T-helper 2 cell treated with Interferon-gamma antibody and Interleukin-4, amounts not matched to agents 5 μg/mL and 100 μg/mL, for 36 hours (primary cell): ENCODE data around the gene GFRA1.

Experiments
- DNase-seq: peaks from one replicate; pipeline ENCODE4 v3.0.0; 2021; ENCODE audit warnings: low spot score
- H3K27ac Mint-ChIP-seq: one replicate; pipeline ENCODE4 v1.8.0; 2021; ENCODE audit warnings: mild to moderate bottlenecking, mixed read lengths
- H3K27me3 Mint-ChIP-seq: one replicate; pipeline ENCODE4 v1.8.0; 2021; ENCODE audit warnings: low read depth, mixed read lengths
- H3K36me3 Mint-ChIP-seq: one replicate; pipeline ENCODE4 v1.8.0; 2021; ENCODE audit warnings: low read depth, mixed read lengths
- H3K4me1 Mint-ChIP-seq: one replicate; pipeline ENCODE4 v1.8.0; 2021; ENCODE audit warnings: low read depth, mixed read lengths
- H3K4me3 Mint-ChIP-seq: one replicate; pipeline ENCODE4 v1.8.0; 2022; ENCODE audit warnings: mild to moderate bottlenecking, moderate library complexity, mixed read lengths
- H3K9me3 Mint-ChIP-seq: one replicate; pipeline ENCODE4 v1.8.0; 2021; ENCODE audit warnings: mixed read lengths

GFRA1 gene

DNA sequence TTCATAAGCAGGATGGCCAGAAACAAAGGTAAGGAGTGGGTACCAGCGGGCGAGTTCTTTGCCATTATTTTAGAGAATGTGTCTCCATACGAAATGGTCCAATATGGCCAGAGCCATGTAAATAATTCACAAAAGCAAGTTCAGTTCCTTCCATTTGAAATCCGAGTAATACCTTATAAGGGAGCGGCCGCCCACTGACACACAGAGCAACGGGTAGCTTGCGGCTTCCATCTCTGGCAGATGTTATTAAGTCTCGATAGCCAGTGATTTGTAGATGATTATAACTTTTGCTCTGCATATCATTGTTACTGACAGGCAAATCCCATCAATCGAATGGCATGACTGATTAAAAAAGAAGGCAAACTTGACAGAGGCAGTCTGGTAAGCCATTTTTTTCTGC is 63.2 kb downstream of the GFRA1 start:
- Mint-ChIP-seq H3K36me3 (no peaks in the 10 kb centered on the region), H3K4me1 (no peaks in the 10 kb centered on the region), H3K9me3 (no peaks in the 10 kb centered on the region), H3K27ac (no peak overlapping the region), H3K4me3 (no peak overlapping the region), H3K27me3 (no peaks in the 10 kb centered on the region)
- no peak for DNase-seq

DNA sequence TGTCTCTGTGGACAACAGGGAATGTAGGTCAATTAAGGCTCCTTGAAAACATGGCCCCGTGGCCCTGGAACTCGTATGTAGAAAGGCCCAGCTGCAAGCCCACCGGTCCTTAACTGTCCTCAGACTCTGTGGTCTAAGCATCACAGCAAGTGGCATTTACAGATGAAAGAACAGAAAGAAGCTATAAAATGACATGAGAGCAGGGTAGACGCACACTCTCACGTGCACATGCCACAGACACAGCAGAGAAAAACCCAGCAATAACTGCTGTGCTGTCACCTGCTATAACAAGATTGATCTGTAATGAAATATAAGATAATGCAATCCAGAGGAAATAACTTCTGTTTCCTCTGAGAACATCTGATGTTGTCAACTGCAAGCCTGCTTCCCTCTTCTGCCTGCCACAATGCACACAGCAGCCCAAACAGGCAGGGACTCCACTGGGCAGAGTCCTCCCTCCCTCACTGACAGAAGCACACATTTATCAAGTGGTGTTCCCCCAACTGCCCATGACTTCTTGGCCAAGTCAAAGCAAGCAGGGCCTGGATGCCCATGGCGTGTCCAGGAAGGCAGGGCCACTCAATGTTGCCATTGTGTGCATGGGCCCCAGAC is 63.9 kb downstream of the GFRA1 start:
- no peaks in the 10 kb centered on the region for H3K9me3 Mint-ChIP-seq
- H3K36me3 Mint-ChIP-seq = no peaks in the 10 kb centered on the region
- no peak overlapping the region for H3K4me3 Mint-ChIP-seq
- no peak for DNase-seq
- H3K27me3 Mint-ChIP-seq = no peaks in the 10 kb centered on the region
- no peaks in the 10 kb centered on the region for H3K4me1 Mint-ChIP-seq
- H3K27ac Mint-ChIP-seq = no peak overlapping the region

DNA sequence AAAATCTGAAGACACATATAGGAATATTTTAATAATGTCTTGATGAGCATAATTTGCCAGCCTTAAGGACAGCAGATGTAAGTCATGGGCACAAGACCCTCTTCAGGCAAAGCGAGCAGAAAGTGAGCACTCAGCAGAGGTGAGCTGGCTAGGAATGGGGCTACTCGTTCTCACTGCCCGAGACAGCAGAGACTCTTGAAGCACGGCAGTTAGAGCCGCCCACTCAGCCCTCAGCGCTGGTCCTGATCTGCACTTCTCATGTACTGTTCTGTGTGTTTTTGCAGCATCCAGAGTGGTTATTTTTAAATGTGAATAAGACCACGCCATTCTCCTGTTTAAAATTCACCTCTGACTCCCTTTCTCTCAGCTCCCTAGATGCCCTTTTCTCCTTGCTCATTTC is 65.3 kb downstream of the GFRA1 start:
- H3K27ac Mint-ChIP-seq = no peak overlapping the region
- DNase-seq = no peak
- no peaks in the 10 kb centered on the region for H3K27me3 Mint-ChIP-seq
- H3K36me3 Mint-ChIP-seq = no peaks in the 10 kb centered on the region
- H3K9me3 Mint-ChIP-seq = no peaks in the 10 kb centered on the region
- no peaks in the 10 kb centered on the region for H3K4me1 Mint-ChIP-seq
- H3K4me3 Mint-ChIP-seq = no peak overlapping the region

DNA sequence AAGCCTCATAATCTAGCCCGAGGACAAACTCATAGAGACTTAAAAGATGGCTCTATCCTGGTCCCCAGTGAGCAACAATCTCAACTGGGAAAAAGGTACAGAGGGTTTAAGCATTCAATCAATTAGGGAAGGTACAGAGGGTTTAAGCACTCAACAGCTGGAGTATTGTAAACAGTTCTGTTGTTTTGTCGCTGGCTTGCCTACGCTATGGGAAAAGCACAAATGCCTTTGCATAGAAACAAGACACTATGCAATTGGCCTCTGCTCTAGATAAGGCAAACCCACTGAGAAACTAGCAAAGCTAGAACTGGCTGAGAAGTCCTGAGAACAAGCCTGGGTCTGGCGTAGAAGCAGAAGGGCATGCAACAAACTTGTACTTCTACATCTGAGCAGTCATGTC is 69.3 kb downstream of the GFRA1 start:
- H3K4me1 Mint-ChIP-seq = no peaks in the 10 kb centered on the region
- H3K36me3 Mint-ChIP-seq = no peaks in the 10 kb centered on the region
- no peaks in the 10 kb centered on the region for H3K9me3 Mint-ChIP-seq
- H3K27ac Mint-ChIP-seq = no peak overlapping the region
- H3K4me3 Mint-ChIP-seq = no peak overlapping the region
- H3K27me3 Mint-ChIP-seq = no peaks in the 10 kb centered on the region
- DNase-seq = no peak

DNA sequence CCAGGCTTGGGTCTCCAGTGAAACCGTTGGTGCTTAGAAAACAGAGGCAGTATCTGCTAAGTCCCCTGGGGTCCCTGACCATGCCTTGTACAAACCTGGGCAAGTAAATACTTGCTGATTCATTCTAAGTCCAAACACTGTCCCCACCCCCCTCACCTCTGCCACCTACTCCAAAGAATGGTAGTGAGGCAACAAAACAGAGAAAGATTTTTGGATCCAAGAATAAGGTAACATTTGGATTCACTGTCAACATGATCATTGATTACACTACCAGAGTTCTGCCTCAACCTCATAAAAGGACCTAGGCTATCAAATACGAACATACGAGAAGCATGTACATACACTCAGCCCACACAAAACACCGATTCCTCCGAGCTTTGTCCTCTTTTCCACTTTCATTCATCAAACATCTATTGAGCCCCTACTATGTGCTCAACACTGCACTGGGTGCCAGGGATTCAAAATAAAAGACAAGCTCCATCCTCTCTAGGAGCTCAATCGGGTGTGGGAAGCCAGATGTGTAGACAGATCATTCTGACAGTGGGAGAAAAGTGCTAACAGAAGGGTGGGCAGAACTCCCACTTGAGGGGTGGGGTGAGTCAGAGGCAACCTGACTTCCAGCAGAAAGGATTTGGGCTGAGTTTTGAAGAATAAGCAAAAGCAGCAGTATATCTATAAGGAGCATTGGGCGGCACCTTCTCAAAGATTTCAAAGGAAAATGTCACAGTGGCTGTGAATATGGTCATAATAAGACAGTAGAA is 71.2 kb downstream of the GFRA1 start:
- no peaks in the 10 kb centered on the region for H3K36me3 Mint-ChIP-seq
- H3K4me1 Mint-ChIP-seq = no peaks in the 10 kb centered on the region
- no peaks in the 10 kb centered on the region for H3K27me3 Mint-ChIP-seq
- no peak overlapping the region for H3K27ac Mint-ChIP-seq
- no peak for DNase-seq
- no peak overlapping the region for H3K4me3 Mint-ChIP-seq
- H3K9me3 Mint-ChIP-seq = no peaks in the 10 kb centered on the region

DNA sequence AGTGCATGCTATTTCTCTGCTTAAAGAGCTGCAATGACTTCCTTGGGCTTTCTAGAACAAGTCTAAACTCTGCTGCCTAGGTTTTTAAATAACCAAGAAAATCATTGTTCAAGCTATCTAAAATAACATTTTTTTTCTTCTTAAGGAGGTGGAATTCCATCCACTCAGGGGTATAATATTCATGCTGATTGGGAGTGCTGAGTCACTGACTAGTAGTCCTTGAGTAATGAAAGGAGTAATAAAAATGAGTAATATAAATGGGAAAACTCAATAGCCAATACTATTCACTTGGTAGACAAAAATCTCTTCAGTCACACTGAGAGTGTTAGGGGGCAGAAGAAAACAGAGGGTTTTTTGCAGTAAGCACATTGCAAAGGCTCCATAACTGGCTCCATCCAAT is 72.0 kb downstream of the GFRA1 start:
- no peaks in the 10 kb centered on the region for H3K36me3 Mint-ChIP-seq
- no peak overlapping the region for H3K4me3 Mint-ChIP-seq
- H3K27me3 Mint-ChIP-seq = no peaks in the 10 kb centered on the region
- H3K27ac Mint-ChIP-seq = no peak overlapping the region
- no peaks in the 10 kb centered on the region for H3K4me1 Mint-ChIP-seq
- no peaks in the 10 kb centered on the region for H3K9me3 Mint-ChIP-seq
- DNase-seq = no peak

DNA sequence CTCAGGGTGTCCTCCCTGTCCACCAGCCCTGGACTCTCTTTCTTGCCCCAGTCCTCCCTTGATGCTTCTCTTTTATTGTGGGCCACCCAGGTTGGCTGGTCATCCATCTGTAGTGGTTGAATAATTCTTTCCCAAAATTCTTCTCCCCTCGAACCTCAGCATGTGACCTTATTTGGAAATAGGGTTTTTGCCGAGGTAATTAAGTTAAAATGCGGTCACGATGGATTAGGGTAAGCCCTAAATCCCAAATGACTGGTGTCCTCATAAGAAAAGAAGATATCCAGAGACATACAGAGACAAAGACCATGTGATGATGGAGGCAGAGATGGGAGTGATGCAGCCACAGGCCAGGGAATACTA is 74.3 kb downstream of the GFRA1 start:
- H3K36me3 Mint-ChIP-seq = no peaks in the 10 kb centered on the region
- peaks cover 12% of the 10 kb centered on the region for H3K9me3 Mint-ChIP-seq
- no peaks in the 10 kb centered on the region for H3K27me3 Mint-ChIP-seq
- no peak overlapping the region for H3K4me3 Mint-ChIP-seq
- no peak for DNase-seq
- no peak overlapping the region for H3K27ac Mint-ChIP-seq
- no peaks in the 10 kb centered on the region for H3K4me1 Mint-ChIP-seq

DNA sequence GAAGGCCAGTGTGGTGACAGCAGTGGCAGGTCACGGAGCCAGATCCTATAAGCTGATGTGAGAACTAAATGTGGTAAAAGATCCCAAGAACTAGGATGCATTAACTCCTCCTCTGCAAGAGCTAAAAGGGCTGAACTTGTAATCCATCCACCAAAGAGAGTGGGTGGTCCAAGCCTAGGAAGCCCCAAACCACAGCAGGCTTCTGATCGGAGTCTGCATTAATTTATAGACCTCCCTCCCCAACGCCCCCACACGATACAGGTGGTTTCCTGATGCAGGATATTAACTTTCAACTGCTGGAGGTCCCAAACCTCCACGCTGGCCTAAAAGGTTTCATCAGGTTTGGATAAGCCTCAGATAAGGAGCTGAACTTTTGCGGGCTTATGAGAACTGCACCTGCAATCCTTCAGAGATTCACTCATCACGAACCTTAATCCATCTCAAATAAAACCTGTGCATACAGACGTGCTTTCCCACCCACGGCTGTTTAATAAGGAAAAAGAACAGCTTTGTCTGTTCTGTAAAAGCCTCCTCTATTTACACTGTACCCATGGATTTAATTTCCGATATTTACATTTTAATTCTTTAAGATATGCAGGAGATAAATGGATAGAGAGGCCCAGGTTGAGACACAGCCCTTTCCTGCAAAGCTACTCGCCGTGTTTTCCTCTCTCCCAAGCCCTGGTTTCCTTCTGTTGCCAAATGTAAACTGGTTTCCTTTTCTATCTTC is 74.9 kb downstream of the GFRA1 start:
- Mint-ChIP-seq H3K27ac (no peak overlapping the region), H3K4me3 (no peak overlapping the region), H3K9me3 (peaks cover 12% of the 10 kb centered on the region), H3K27me3 (no peaks in the 10 kb centered on the region), H3K36me3 (no peaks in the 10 kb centered on the region), H3K4me1 (no peaks in the 10 kb centered on the region)
- DNase-seq = no peak

DNA sequence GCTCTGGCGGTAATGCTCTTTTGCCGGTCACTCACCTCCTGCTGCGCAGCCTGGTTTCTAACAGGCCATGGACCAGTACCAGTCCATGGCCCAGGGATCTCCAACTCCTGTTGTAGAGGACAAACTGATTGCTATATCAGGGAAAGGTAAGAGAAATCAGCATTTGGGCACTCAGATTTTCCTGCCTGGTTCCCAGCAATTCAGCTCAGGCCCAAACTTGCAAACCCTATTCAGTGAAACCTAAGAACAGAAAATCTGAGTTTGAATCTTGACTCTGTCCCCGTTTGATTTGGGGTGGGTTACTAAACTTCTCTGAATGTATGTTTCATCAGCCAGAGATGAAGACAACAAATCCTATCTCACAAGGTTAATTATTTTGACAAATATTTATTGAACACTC is 77.4 kb downstream of the GFRA1 start:
- Mint-ChIP-seq H3K36me3 (no peaks in the 10 kb centered on the region), H3K27me3 (no peaks in the 10 kb centered on the region), H3K9me3 (peaks cover 12% of the 10 kb centered on the region), H3K4me1 (no peaks in the 10 kb centered on the region), H3K4me3 (no peak overlapping the region), H3K27ac (no peak overlapping the region)
- no peak for DNase-seq

DNA sequence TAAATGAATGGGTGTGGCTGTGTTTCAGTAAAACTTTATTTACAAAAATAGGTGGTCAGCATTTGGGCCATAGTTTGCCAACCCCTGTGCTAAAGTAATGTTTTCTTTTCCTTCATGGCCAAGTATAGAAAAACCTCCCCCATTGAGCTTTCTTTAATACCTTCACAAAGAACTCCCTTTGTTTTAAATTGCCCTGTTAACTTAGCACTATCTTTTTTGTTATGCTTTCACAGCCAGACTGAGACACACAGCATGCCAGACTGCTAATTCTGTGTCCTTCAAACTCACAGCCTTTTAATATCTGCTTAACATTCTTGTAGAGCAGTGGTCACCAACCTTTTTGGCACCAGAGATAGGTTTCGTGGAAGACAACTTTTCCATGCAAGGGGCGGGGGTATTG is 78.0 kb downstream of the GFRA1 start:
- Mint-ChIP-seq H3K9me3 (peaks cover 12% of the 10 kb centered on the region), H3K4me1 (no peaks in the 10 kb centered on the region), H3K27ac (no peak overlapping the region), H3K27me3 (no peaks in the 10 kb centered on the region), H3K36me3 (no peaks in the 10 kb centered on the region), H3K4me3 (no peak overlapping the region)
- DNase-seq = no peak

DNA sequence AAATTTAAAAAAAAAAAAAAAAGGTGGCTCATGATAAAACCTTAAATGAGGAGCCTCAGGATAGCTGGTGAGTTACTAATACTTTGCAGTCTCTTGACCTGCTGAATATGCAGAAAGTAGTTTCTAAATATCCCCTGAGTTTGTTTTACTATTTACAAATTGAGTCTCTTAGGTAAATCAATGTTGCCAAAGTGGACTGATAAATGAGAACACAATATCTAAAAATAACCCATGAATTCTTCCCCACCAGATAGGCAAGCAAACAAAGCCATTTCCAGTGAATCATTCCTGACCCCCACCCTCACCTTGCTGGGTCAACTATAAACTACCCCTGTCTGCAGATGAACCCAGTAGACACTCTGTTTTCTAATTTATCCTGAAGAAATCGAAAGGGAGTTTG is 78.9 kb downstream of the GFRA1 start:
- no peaks in the 10 kb centered on the region for H3K36me3 Mint-ChIP-seq
- no peak overlapping the region for H3K27ac Mint-ChIP-seq
- no peaks in the 10 kb centered on the region for H3K4me1 Mint-ChIP-seq
- no peak overlapping the region for H3K4me3 Mint-ChIP-seq
- H3K27me3 Mint-ChIP-seq = no peaks in the 10 kb centered on the region
- H3K9me3 Mint-ChIP-seq = peaks cover 12% of the 10 kb centered on the region
- DNase-seq = no peak

DNA sequence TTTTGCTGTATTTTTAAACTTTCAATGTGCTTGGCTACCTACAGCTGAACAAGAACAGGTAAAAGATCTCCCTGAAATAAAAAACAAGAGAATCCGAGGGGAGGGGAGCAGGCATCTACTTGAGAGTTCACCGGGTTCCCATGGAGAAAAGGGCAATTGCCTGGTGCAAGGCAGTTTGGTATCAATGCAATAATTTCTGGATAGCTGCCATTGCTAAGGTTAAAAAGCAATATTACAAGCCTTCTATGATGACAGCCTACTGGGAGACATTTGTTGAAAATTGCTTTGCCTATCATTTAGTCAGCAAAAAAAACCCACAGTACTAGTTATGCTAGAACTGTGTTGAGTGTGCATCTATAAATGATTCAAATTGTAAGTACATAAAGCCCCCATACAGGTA is 82.1 kb downstream of the GFRA1 start:
- H3K27me3 Mint-ChIP-seq = no peaks in the 10 kb centered on the region
- H3K27ac Mint-ChIP-seq = no peak overlapping the region
- H3K36me3 Mint-ChIP-seq = no peaks in the 10 kb centered on the region
- H3K4me1 Mint-ChIP-seq = no peaks in the 10 kb centered on the region
- H3K4me3 Mint-ChIP-seq = no peak overlapping the region
- no peak for DNase-seq
- H3K9me3 Mint-ChIP-seq = peaks cover 12% of the 10 kb centered on the region

DNA sequence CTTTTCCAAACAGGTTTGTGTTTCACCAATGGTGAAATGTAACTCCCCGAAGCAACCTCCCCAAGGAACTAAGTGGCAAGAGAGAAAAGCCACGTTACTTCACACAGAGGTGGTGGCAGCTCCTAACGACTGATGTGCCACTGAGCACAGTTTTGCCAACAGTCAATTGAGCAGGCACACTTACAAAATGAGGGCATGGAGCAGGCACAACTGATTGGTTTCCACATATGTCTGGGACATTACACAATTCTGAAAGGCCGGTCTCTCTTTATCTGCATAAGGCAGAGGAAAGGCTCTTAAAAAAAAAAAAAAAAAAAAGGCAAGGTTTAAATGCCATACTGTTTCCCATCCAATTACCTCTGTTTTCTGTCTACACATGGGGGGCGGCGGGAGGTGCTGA is 86.7 kb downstream of the GFRA1 start:
- H3K36me3 Mint-ChIP-seq = no peaks in the 10 kb centered on the region
- H3K27ac Mint-ChIP-seq = no peak overlapping the region
- no peaks in the 10 kb centered on the region for H3K4me1 Mint-ChIP-seq
- H3K9me3 Mint-ChIP-seq = no peaks in the 10 kb centered on the region
- DNase-seq = no peak
- no peaks in the 10 kb centered on the region for H3K27me3 Mint-ChIP-seq
- H3K4me3 Mint-ChIP-seq = no peak overlapping the region

DNA sequence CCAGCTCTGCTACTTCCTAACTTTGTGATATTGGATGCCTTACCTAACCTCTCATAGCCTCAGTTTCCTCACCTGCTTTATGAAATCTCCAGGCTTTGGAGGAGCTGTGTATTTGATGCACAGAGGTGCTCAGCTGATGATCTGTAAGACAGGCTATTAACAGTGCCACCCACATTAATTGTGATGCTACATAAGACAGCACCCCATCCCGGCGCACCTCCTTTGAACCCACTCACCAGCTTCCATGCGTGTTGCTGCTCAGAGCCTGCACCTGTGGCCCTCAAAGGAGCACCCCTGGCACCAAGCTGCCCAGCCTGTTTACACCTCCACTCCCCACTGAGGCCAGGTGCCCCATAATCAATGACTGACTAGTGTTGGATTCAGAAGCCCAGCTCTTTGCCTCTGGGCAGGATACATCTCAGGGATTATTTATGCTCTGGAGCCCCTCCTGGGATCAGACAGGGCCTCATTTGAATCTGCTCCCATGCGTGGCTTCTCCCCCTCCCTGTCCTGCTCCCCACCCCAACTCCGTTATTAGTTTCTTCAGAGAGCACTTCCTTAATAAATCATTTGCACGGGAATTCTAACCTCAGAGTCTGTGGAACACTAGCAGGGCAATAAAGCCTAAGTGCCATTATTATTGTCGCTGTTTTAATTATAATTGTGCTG is 87.7 kb downstream of the GFRA1 start:
- DNase-seq = no peak
- no peak overlapping the region for H3K4me3 Mint-ChIP-seq
- H3K4me1 Mint-ChIP-seq = no peaks in the 10 kb centered on the region
- H3K27ac Mint-ChIP-seq = no peak overlapping the region
- no peaks in the 10 kb centered on the region for H3K9me3 Mint-ChIP-seq
- H3K36me3 Mint-ChIP-seq = no peaks in the 10 kb centered on the region
- no peaks in the 10 kb centered on the region for H3K27me3 Mint-ChIP-seq
